OCI-LY7 (cell line): ENCODE measurements around the gene TMEM14A.

Experiments
- CTCF ChIP-seq: fragments of 200-600 bp; sonication (generic); conservative IDR thresholded peaks from 2 replicates; pipeline ENCODE4 v1.5.1; 2014; ENCODE audit warnings: mild to moderate bottlenecking, antibody characterized with exemption, low read length, moderate library complexity, mixed read lengths
- EZH2phosphoT487 ChIP-seq: fragments of 200-600 bp; sonication (generic); IDR thresholded peaks from 2 replicates; pipeline ENCODE4 v1.6.1; 2018; ENCODE audit warnings: low read depth, borderline replicate concordance, mild to moderate bottlenecking, mixed run types, antibody characterized with exemption, low read length, moderate library complexity, mixed read lengths

GRCh38 chr6:52663120-52663935 lies 7.6 kb upstream of the TMEM14A start:
- TF ChIP-seq CTCF (peak; percentile 98), EZH2phosphoT487 (no peak)
